ENCODE data around the gene TNIP2. TPM values are rescaled to one million over a fixed set of nuclear protein-coding genes. Genes with fewer than 3 reads are reported as not detected.

Gene TNIP2
- total and polyA plus RNA-seq, 2 of the 13 experiments (the other 11 are each of a cell fraction or from before 2014, with no cell fraction given) = 25.6 to 38.0 TPM

GRCh38 chr4:2793586-2794485 lies 37.7 kb upstream of the TNIP2 start:
- ChIA-PET POLR2A (interaction anchor here (0.5 to 5.7 kb wide), 10 partner anchors 8 to 67 kb away, joined by 3 to 60 read pairs (median 3); no protein-coding TSS in a partner anchor), CTCF (ENCODE audit: low intra/inter-chr PET ratio, low total read pairs) (no interaction called here)
- H3K27me3 ChIP-seq (ENCODE audit: control insufficient read depth in 1 of 2, insufficient read depth in 2 of 2, low read length in 2 of 2) = no peaks in the 10 kb centered on the region
- no peaks in the 10 kb centered on the region for H3K9me3 ChIP-seq (ENCODE audit: low read length)
- peak overlapping the region; percentile 59 for H3K27ac ChIP-seq (ENCODE audit: extremely low read length, insufficient read depth, low read length)
- peaks cover 1 to 11% of the 10 kb centered on the region in 2 experiments; a peak in 2 of 5 replicates for H3K36me3 ChIP-seq (replicated peaks in 1 of 2; ENCODE audit: control insufficient read depth in 1 of 2, insufficient read depth in 2 of 2, low read length in 2 of 2)
- H3K79me2 ChIP-seq (ENCODE audit: insufficient read depth, low read length) = peaks cover 37% of the 10 kb centered on the region
- ATAC-seq = peak; percentile 29
- peak; percentile 69 for DNase-seq (ENCODE audit: low spot score)
- no TSS peak for BruUV-seq (replicated peaks)
- peak overlapping the region; percentile 66 to 75 (median 75) for H3K4me3 ChIP-seq (replicated peaks in 1 of 3; ENCODE audit: insufficient read depth in 1 of 3, low read depth in 2 of 3, low read length in 3 of 3)
- H3K4me2 ChIP-seq (ENCODE audit: low read depth, low read length) = peak overlapping the region; percentile 85
- intact Hi-C loops (cut with micrococcal nuclease; ENCODE audit: unreplicated experiment) (loop anchor here (5.0 kb wide), 1 partner anchor 48 kb away; the partner anchor contains the start of gene ADD1), in situ Hi-C loops (cut with HindIII; ENCODE audit: extremely low pct_ligation_motif_present, low pct_unique_long_range_greater_than_20kb) (loop anchor here (5.0 kb wide), 1 partner anchor 37 kb away; the partner anchor contains the start of gene TNIP2)
- FAIRE-seq = peak; percentile 37
- 8% methylated on average over 13 of the region's 34 CpGs for WGBS (ENCODE audit: low lambda C conversion rate)
- H4K20me1 ChIP-seq (ENCODE audit: insufficient read depth, low read length) = no peaks in the 10 kb centered on the region
- no peak overlapping the region for H2AFZ ChIP-seq (ENCODE audit: low read length)
- peaks cover 93% of the 10 kb centered on the region for H3K4me1 ChIP-seq (ENCODE audit: insufficient read depth, low read length)
- H3K9ac ChIP-seq (ENCODE audit: insufficient read depth, low read depth, low read length) = peak overlapping the region; percentile 68
- TF ChIP-seq ZFP91 (CRISPR knock-in tag; IDR thresholded peaks at IDR 0.05; ENCODE audit: borderline replicate concordance) (peak; percentile 69), ZFX (CRISPR knock-in tag; IDR thresholded peaks at IDR 0.05; ENCODE audit: low read depth) (peak; percentile 69), MEIS2 (CRISPR knock-in tag; IDR thresholded peaks at IDR 0.05) (peak; percentile 76; the same call in 1 of the 2 replicates), FOXA3 (CRISPR knock-in tag; IDR thresholded peaks at IDR 0.05) (peak; percentile 52), MXD3 (CRISPR knock-in tag; IDR thresholded peaks at IDR 0.05) (peak; percentile 44; the same call in 1 of the 2 replicates), GMEB1 (CRISPR knock-in tag; IDR thresholded peaks at IDR 0.05; ENCODE audit: borderline replicate concordance) (no peak), KAT7 (CRISPR knock-in tag; IDR thresholded peaks at IDR 0.05; ENCODE audit: borderline replicate concordance) (0 out of 2 replicates have a peak, but pooled peaks have one; percentile 5), RXRB (CRISPR knock-in tag; IDR thresholded peaks at IDR 0.05; ENCODE audit: borderline replicate concordance) (peak; percentile 61; the same call in 1 of the 2 replicates), IKZF5 (CRISPR knock-in tag; IDR thresholded peaks at IDR 0.05) (0 out of 2 replicates have a peak, but pooled peaks have one; percentile 22), ZNF180 (CRISPR knock-in tag; IDR thresholded peaks at IDR 0.05; ENCODE audit: borderline replicate concordance, low read depth) (0 out of 2 replicates have a peak, but pooled peaks have one; percentile 28), CBX5 (CRISPR knock-in tag; IDR thresholded peaks at IDR 0.05; ENCODE audit: borderline replicate concordance) (peak; percentile 66; the same call in 1 of the 2 replicates), ZNF224 (CRISPR knock-in tag; IDR thresholded peaks at IDR 0.05) (peak; percentile 68; the same call in 1 of the 2 replicates), ZNF546 (CRISPR knock-in tag; conservative IDR thresholded peaks at IDR 0.05) (0 out of 2 replicates have a peak, but pooled peaks have one; percentile 59), BCL6 (CRISPR knock-in tag; IDR thresholded peaks at IDR 0.05) (peak; percentile 24; the same call in 1 of the 2 replicates), ZNF616 (CRISPR knock-in tag; IDR thresholded peaks at IDR 0.05; ENCODE audit: low read depth) (no peak)
- TF ChIP-seq, protein P1, sequence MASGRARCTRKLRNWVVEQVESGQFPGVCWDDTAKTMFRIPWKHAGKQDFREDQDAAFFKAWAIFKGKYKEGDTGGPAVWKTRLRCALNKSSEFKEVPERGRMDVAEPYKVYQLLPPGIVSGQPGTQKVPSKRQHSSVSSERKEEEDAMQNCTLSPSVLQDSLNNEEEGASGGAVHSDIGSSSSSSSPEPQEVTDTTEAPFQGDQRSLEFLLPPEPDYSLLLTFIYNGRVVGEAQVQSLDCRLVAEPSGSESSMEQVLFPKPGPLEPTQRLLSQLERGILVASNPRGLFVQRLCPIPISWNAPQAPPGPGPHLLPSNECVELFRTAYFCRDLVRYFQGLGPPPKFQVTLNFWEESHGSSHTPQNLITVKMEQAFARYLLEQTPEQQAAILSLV (CRISPR knock-in tag; IDR thresholded peaks at IDR 0.05; ENCODE audit: borderline replicate concordance) = no peak
